Psoas muscle (tissue), 8 donors: ENCODE measurements around the gene MRPL14. TPM values are rescaled to one million over a fixed set of nuclear protein-coding genes. Genes with fewer than 3 reads are reported as not detected.
A peak's percentile ranks its signal among the peaks of the same experiment; 100 is the strongest.

ENCODE experiments used
- ATAC-seq, 4 donors: fragments of 200-7000 bp; cut with Tn5 transposase; one replicate each; pipeline ENCODE4 v1.9.1; 2020; ENCODE audit warnings: moderate library complexity in 3 of 4, mild to moderate bottlenecking in 2 of 4
- DNase-seq, 2 donors: peaks; one replicate each; pipeline ENCODE4 v3.0.0-alpha.2; 2020
- H3K27ac ChIP-seq: fragments of 200-600 bp; one replicate; pipeline ENCODE4 v1.8.0; 2022
- H3K27me3 ChIP-seq, 3 donors: fragments of 200-600 bp in 1 of 3; one replicate each; pipeline versions ENCODE4 v1.6.1 to v1.8.0; 2013 to 2022; ENCODE audit warnings: low read length in 2 of 3, mild to moderate bottlenecking in 2 of 3, moderate library complexity in 1 of 3; ENCODE audit not compliant: insufficient read depth in 3 of 3
- H3K36me3 ChIP-seq, 2 donors: fragments of 200-600 bp in 1 of 2; one replicate each; pipeline versions ENCODE4 v1.6.1 to v1.8.0; 2013 to 2022; ENCODE audit warnings: low read depth in 1 of 2, mild to moderate bottlenecking in 1 of 2, moderate library complexity in 1 of 2; ENCODE audit not compliant: insufficient read depth in 1 of 2
- H3K4me1 ChIP-seq: fragments of 200-600 bp; one replicate; pipeline ENCODE4 v1.8.0; 2022
- H3K4me3 ChIP-seq: fragments of 200-600 bp; one replicate; pipeline ENCODE4 v1.8.0; 2022; ENCODE audit warnings: mild to moderate bottlenecking
- H3K9me3 ChIP-seq: fragments of 200-600 bp; one replicate; pipeline ENCODE4 v1.8.0; 2022
- WGBS, 3 donors: extraction: QIAGEN DNeasy Blood & Tissue Kit; methylation state at CpG; one replicate each; pipeline versions ENCODE4 v1.1.6 to v1.1.7; 2013; 5-methylcytosine and 5-hydroxymethylcytosine counted together
- intact Hi-C, 2 donors: fragments of 100-400 bp; cut with DNase I; formaldehyde crosslinking; loops; one replicate each; pipeline versions ENCODE4 v1.11.0 to v1.14.2; 2022
- polyA plus RNA-seq, 3 donors: library from polyadenylated mRNA; stranded (reverse); fragments of 200-250 nt; gene quantifications; one replicate each; pipeline ENCODE4 v1.2.3, GENCODE V29; 2013
- total RNA-seq, 4 donors: library from RNA; stranded (reverse); fragmentation: NEBNext Ultra II Directional in 2 of 4; extraction: Animal tissue kit (Norgen Biotek cat#: 25700) in 2 of 4; gene quantifications; one replicate each; pipeline versions ENCODE4 v1.2.1 to v1.2.4, GENCODE V29; 2021 to 2023
- TF ChIP-seq, protein P1 (sequence below): fragments of 200-600 bp; IDR thresholded peaks from one replicate; pipeline ENCODE4 v1.8.0; 2022; ENCODE audit warnings: antibody characterized with exemption
- donor health status: healthy with polysubstance abuse.
- donor health status: DM: no; HTN: no; CAD: no; lungs with moderate emphysema.
- donor health status: Bipolar disorder and iron deficiency.
- donor health status: healthy.
- donor health status: DM: yes; HTN: yes; CAD: no.
- donor health status: DM: no; HTN: no; CAD: no.
- donor health status: DM: no; HTN: no; CAD: no.
- donor health status: DM: yes; HTN: yes; CAD: no.

MRPL14 gene
- total and polyA plus RNA-seq, 7 donors, result 62.3 to 308 (median 166) TPM

DNA sequence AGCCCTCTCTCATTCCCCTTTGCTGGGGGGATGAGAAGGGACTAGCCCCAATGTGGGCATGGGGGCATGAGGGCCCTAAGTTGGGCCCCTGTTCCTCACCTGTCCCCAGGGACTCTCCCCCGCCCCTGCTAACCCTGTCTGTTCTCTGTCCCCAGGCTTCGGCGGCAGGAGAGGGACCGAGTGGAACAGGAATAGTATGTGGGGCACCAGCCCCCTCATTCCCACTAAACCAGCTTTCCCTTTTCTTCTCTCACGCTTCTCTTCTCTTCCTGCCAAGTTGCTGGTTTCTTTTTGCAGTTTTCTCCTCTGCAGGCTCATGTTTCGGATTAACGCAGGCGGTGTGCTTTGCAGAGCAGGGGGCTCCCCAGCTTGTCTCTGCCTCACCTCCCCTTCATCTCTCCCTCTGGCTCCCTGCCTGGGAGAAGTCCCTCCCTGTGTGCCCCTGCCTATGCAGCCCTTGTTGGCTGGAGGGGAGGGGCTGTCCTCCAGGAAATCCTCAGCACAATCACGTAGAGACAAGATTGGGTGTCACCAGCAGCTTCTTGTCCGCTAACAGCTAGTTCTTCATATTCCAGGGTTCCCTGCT lies 8.0 kb upstream of the MRPL14 start:
- H3K36me3 ChIP-seq, result peaks cover 1 to 69% of the 10 kb centered on the region in 2 donors

DNA sequence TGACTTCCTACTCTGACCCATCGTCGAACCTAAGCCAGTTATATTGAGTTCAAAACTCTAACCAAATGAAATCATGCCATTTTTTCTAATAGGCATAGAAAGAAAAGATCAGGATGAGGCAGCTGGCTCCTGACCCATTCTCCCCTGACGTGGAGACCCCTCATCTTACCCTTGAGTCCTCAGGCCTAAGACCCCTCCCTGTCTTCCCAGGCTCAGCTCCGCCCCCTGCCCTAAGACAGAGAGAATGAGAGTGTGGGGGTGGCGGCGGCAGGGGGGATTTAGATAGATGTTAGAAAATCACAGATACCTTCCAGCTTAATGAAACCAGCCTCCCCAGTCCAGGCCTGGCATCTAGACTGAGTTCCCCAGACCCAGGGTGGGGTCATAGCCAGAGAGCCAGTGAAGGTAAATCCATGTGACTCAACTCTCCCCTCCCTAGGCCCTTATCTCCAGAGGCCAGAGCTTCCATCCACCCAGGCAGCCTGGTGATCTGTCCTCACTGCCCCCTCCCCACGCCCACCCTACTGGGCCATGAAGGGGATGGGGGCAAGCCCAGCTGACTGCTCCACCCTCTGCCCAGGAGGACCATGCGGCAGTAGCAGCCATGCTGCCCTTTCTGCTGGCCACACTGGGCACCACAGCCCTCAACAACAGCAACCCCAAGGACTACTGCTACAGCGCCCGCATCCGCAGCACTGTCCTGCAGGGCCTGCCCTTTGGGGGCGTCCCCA lies 6.9 kb upstream of the MRPL14 start:
- 85 to 88% (median 87%) methylated on average over 12 of the region's 12 CpGs for WGBS, 3 donors
- Histone ChIP-seq H3K4me3 (no peak overlapping the region), H3K27me3 (no peaks in the 10 kb centered on the region), H3K27ac (no peak overlapping the region), H3K4me1 (peaks cover 15% of the 10 kb centered on the region), H3K36me3 (peaks cover 0 to 58% of the 10 kb centered on the region in 2 donors), H3K9me3 (no peaks in the 10 kb centered on the region)
- TF ChIP-seq, protein P1, sequence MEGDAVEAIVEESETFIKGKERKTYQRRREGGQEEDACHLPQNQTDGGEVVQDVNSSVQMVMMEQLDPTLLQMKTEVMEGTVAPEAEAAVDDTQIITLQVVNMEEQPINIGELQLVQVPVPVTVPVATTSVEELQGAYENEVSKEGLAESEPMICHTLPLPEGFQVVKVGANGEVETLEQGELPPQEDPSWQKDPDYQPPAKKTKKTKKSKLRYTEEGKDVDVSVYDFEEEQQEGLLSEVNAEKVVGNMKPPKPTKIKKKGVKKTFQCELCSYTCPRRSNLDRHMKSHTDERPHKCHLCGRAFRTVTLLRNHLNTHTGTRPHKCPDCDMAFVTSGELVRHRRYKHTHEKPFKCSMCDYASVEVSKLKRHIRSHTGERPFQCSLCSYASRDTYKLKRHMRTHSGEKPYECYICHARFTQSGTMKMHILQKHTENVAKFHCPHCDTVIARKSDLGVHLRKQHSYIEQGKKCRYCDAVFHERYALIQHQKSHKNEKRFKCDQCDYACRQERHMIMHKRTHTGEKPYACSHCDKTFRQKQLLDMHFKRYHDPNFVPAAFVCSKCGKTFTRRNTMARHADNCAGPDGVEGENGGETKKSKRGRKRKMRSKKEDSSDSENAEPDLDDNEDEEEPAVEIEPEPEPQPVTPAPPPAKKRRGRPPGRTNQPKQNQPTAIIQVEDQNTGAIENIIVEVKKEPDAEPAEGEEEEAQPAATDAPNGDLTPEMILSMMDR, result no peak
- intact Hi-C loops, result loop anchor here in 1 of 2 donors (5.0 kb wide), 1 partner anchor 37 kb away; no protein-coding TSS in a partner anchor
- DNase-seq (no peak), ATAC-seq (peak in 1 of 4 donors; percentile 19)

More for the DNA sequence above, 8.0 kb upstream of the MRPL14 start:
- H3K9me3 ChIP-seq, result no peaks in the 10 kb centered on the region
- no peaks in the 10 kb centered on the region for H3K27me3 ChIP-seq
- H3K4me3 ChIP-seq, result no peak overlapping the region
- TF ChIP-seq, protein P1, result no peak
- DNase-seq, result no peak
- peaks cover 15% of the 10 kb centered on the region for H3K4me1 ChIP-seq
- WGBS, 3 donors, result 78 to 82% (median 78%) methylated on average over 10 of the region's 10 CpGs
- intact Hi-C loops, result no loop called here
- no peak for ATAC-seq
- H3K27ac ChIP-seq, result no peak overlapping the region

DNA sequence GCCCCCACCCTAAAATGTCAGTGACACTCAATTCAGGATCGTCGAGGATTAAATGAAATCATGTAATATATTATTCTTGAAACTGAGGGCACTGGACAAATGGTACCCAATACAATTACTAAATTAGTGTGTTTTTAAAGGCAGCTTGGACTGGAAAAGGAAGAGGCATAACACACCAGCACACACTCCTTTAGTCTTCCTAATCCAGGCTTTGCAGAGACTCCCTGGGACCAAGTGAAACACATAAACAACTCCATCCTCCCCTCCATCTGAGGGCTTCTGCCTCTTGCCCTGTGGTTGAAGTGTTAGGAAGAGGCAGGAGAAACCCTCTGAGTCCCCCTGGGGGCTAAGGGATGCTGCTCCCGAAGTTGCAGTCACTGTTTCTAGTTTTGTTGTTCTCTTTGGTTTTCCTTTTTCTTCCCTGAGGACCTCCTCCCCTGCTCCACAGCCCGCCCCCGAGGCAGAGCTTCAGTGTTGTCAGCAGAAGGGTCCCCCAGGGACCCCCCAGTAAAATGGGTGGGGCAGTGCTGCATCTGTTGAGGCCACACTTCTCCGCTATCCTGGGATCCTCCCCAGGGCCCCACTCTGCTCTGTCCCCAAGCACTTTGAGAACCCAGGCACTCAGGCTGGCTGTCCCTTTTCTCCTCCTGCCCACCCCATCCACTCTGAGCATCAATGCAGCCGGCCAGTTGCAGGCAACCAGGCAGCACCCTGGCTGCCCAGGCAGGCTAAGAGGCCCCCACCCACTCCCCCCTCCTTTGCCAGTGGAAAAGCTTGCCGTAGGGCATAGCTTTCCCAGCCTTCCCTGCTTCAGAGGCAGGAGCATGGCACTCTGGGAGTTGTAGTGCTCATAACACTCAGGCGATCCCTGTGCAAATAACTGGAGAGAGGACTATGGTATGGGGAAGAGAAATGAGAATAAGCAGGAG lies 6.0 kb upstream of the MRPL14 start:
- DNase-seq (peak; percentile 44 to 79), ATAC-seq (peak; percentile 53 to 83 (median 61))
- 24 to 36% (median 35%) methylated on average over 9 of the region's 9 CpGs for WGBS, 3 donors
- H3K27ac ChIP-seq, result peak overlapping the region; percentile 46
- no peaks in the 10 kb centered on the region for H3K27me3 ChIP-seq
- peak overlapping the region; percentile 34 for H3K4me3 ChIP-seq
- TF ChIP-seq, protein P1, result no peak
- intact Hi-C loops, result loop anchor here in 1 of 2 donors (5.0 kb wide), 1 partner anchor 36 kb away; no protein-coding TSS in a partner anchor
- no peaks in the 10 kb centered on the region for H3K9me3 ChIP-seq
- peaks cover 0 to 51% of the 10 kb centered on the region in 2 donors for H3K36me3 ChIP-seq
- peaks cover 22% of the 10 kb centered on the region for H3K4me1 ChIP-seq

DNA sequence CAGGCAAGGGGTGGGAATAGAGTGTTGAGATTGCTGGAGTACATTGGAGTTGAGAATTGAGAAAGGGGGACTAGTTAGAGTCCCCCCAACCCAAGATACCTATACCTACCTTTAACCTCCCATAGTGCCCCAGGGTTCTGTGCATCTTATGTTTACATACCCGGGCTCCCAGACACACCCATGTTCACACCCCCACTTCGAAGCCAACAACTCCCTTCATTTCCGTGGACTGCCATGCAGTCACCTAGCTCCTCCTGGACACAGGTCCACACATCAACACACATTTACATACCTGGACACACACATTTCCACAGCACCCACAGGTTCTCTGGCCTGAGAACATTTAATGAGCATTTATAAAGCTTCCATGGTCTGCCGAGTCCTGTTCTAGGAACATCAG lies 5.2 kb upstream of the MRPL14 start:
- intact Hi-C loops, result loop anchor here in 1 of 2 donors (5.0 kb wide), 1 partner anchor 35 kb away; no protein-coding TSS in a partner anchor
- Histone ChIP-seq H3K27me3 (no peaks in the 10 kb centered on the region), H3K4me1 (peaks cover 23% of the 10 kb centered on the region), H3K4me3 (no peak overlapping the region), H3K27ac (peak overlapping the region; percentile 46), H3K36me3 (peaks cover 0 to 43% of the 10 kb centered on the region in 2 donors), H3K9me3 (no peaks in the 10 kb centered on the region)
- TF ChIP-seq, protein P1, result no peak
- WGBS, 3 donors, result 77 to 88% (median 87%) methylated on average over 4 of the region's 4 CpGs
- ATAC-seq, result no peak
- DNase-seq, result no peak
